NCI-H460 (cell line): ENCODE results near the gene SLC9A4. TPM values are rescaled to one million over a fixed set of nuclear protein-coding genes. Genes with fewer than 3 reads are reported as not detected.

Experiments
- DNase-seq: peaks from one replicate; pipeline ENCODE4 v3.0.0-alpha.2; 2016; ENCODE audit warnings: low read depth; ENCODE audit errors: extremely low read depth
- total RNA-seq: library from RNA; depleted of rRNA; stranded (reverse); fragments of >200 nt; shearing (Covaris generic); gene quantifications from 2 replicates; pipeline ENCODE4 v1.2.3, GENCODE V29; 2014

SLC9A4 gene
- total RNA-seq, 1 experiment from 2014 or later = not detected

DNA sequence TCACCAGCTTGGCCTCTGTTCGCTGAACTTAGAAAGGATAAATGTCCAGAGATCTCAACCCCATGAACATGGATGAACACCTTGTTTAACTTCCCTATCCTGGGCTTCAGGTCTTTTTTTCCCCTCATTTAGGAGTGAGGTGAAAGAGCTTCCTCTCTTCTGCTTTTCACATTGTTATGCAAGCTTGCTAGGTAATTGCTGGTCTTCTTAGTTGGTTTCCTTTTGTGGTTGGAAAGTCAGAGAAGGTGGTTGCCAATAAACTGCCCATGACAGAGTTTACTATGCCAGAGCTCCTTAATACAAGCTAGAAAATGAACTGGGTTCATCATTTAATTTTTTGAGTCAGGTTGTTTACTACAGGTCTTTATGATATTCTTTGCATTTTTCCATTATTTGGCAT, 16.6 kb downstream of the SLC9A4 start:
- no peak for DNase-seq

DNA sequence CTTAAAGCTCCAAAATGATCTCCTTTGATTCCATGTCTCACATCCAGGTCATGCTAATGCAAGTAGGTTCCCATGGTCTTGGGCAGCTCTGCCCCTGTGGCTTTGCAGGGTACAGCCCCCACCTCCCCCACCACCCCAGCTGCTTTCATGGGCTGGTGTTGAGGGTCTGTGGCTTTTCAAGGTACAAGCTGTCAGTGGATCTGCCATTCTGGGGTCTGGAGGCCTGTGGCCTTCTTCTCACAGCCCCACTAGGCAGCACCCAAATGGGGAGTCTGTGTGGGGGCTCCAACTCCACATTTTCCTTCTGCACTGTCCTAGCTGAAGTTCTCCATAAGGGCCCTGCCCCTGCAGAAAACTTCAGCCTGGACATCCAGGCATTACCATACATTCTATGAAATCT, 19.0 kb downstream of the SLC9A4 start:
- no peak for DNase-seq

DNA sequence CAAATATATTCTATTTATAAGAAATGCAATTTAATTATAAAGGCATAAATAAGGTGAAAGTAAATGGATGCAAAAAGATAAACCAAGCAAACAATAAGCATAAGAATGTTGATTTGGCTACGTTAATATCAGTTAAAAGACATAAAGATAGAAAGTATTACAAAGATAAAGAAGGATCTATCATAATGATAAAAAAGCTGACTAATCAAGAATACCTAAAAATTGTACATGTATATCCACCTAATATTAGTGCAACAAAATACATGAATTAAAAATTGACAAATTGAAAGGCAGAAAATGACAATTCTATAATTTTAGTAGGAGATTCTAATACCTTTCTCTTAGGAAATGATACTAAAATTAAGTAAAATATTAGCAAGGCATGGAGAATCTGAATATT, 21.5 kb downstream of the SLC9A4 start:
- no peak for DNase-seq

DNA sequence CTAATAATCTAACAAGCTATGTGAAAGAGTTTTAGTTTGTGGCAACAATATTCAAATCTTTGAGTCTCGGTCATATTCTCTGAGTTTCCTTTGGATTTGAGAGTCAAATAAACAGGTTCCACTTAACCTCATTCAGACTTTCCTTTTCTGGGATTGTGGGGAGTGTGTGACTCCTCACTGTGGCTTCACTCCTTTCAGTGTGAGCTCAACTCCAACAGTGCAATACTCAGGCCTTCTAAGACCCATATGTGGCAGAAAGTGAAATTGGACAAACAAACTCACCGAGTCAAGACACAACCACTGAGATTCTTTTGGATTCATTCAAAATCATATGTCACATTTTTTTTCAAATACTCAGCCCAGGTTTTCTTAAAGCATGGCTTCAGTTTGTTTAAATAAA, 25.4 kb downstream of the SLC9A4 start:
- no peak for DNase-seq

DNA sequence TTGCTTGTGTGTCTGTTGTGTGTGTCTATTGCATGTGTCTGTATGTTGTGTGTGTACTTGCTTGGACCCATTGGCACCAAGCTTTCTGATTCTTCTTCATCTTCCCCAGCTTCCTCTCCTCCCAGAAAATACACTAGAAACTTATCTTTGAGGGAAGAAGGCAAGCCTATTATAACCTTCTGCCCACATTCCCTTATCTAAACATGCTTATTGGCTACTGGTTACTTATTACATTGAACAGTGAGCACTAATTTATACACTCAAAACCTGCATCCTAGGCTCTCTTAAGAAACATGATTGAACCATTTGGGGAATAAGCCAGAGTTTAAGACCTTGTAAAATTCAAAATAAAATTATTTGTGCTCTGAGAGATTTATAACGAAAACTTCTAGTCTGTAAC, 26.5 kb downstream of the SLC9A4 start:
- DNase-seq = no peak

DNA sequence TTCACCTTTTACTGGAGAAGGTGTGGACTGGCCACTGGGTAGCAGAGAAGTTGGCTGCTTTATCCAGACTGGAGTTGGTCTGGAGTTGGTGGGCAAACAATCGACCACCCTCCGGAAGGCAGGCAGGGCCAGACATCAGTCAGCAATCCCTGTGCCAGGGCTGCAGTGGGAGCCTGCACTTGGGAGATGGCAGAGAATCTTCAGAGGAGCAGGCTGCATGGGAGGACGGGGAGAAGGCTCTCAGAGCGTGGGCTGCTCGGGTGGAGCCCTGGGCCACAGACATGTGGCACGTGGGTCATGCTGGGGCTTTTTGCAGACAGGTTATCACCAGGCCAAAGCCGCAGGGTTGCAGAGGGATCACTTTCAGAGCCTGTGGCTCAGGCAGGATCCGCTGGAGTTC, 29.6 kb downstream of the SLC9A4 start:
- no peak for DNase-seq

DNA sequence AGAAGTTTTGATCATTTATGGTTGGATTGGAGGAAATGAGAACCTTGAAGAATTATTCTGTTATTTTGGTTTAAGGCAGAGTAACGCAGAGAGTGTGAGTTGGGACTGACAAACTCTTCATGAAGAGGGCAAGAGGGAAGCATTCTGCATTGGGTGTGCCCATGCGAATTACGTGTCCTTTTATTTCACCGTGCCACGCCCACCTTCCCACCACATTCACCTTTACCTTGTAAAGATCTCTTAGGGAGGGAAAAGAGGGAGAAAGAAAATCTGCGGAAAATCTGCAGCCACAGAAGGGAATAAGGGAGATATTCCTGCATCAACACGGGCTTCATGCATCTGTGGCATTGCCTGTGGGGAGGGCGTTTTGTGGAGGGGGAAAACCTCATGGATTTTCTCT, 31.8 kb downstream of the SLC9A4 start:
- DNase-seq = no peak

DNA sequence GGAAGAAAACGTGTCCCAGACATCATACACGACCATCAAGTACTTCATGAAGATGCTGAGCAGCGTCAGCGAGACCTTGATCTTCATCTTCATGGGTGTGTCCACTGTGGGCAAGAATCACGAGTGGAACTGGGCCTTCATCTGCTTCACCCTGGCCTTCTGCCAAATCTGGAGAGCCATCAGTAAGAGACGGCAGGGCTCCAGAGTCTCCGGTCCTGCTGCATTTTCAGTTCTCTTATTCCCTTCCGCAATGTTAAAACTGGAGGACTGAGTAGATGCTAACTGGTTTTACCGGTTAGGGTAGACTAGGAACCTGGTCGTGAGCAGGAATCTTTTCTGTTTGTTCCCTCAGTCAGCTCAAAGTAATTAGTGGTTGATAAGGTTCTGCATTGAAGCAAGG, 32.3 kb downstream of the SLC9A4 start:
- DNase-seq = no peak

DNA sequence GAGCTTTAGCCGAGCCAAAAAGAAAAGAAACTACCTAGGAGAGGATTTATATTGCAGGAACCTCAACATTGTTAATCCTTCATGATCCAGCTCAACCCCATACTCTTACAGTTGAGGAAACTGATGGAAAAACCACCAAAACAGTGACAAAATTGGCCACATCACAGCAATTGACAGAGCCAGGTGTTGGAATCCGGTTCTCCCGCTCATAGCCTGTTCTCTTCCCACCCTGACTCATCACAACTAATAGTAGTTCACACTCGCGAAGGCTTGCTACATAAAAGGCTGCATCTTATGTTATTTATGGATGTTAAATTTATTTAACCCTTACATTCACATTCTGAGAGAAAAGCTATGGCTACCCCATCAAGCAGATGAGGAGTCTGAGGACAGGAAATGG, 33.7 kb downstream of the SLC9A4 start:
- DNase-seq = no peak

DNA sequence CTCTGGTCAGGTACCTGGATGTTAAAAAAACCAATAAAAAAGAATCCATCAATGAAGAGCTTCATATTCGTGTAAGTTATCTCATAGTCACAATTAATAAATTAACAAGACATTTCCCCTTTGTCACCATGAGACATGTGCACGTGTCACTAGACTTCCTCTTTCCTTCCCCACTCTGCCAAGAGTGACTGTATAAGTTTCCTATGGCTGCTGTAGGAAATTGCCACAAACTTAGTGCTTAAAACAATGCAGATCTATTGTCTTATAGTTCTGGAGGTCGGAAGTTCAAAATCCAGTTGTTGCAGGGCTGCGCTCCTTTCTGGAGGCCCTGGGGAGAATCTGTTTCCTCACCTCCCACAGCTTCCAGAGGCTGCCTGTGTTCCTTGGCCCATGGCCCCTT, 35.8 kb downstream of the SLC9A4 start:
- DNase-seq = no peak

DNA sequence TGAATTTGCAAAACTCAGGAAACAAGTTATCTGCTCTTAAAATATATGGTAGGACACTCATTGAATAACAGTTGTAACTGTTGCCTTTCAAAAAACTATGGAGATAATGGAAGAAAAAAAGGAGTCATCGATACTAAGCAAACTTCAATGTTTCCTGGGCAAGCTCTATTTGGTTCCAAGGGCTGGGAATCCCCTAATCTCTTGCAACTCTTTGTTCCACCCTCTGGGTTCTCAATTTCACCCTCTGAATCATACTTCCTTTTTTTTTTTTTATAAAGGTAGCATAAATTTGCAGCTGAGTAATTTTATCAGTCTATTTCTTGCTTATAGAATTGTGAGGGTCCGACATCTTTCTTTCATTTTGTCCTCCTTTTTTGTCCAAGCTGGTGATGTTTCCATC, 36.7 kb downstream of the SLC9A4 start:
- DNase-seq = no peak

DNA sequence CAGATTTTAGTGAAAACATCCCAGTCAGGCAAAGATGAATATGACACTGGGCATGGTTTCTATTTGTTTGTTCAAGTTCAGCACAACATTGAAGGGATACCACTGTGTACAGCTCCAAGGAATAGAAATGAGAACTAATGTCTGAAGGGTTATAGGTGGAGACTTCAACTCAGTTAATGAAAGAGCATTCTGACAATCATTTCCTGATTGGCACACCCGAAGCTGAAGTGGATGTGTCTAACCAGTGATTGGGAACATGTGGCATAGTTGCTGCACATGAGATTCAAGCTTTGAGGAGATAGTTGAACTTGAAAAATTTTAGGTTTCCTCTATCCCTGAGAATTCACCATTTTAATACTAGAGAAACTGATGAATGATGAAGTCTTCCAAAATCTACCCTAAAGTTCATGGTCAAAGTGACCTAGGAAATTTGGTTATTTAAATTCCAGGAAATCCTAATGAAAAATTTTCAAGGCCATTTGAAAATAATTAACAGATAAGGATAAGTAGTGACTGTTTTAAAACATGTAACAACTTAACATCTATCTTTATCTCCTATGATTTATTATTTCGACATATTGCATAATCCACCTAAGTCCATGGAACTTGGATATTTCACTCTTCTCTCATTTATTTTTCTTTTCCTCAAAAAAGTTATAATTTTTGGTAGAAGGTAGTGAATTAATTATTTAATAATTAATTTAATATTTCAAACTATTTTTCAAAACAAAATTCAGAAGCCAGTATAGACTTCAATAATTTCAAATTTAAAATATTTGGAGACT, 38.0 kb downstream of the SLC9A4 start:
- no peak for DNase-seq

DNA sequence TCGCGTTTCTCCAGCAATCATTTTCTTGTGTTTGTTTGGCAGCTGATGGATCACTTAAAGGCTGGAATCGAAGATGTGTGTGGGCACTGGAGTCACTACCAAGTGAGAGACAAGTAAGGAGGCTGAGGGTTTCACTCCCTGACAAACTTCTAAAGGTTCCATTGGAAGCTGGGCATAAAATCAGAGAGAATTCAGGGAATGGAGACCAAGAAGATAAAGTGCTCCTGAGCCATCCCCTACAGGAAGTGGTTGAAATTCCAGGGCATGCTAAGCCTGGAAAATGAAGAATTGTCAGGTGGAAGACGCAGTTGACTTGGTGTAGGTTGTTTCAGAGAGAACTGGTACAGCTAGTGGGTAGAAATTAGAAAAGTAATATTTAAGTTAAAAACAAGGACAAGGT, 39.1 kb downstream of the SLC9A4 start:
- DNase-seq = no peak

DNA sequence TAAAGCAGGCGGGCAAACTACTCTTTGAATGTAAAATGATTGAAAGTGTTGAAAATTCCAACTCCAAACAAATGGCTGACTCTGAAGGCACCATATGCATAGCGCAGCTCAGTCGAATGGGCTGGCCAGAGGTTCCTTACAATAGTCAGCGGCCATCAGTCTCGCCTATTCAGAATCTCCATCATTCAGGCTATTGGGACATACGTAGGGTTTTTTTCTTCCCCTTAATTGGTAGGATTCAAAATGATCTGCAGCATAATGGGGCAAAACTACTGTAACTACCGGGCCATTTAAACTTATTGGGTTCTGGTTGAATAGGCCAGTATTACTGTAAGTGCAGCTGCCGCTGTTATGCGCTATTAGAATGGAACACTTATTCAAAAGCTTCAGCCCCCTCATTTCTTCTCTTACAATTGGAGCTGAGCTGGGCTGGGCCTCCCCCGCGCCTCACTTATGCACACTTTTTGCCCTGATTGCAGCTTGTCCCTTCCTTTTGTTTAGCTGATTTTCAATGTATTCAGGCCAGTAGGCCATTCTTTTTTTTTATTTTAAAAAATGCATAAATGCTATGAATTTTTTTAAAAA, 40.4 kb downstream of the SLC9A4 start:
- no peak for DNase-seq

DNA sequence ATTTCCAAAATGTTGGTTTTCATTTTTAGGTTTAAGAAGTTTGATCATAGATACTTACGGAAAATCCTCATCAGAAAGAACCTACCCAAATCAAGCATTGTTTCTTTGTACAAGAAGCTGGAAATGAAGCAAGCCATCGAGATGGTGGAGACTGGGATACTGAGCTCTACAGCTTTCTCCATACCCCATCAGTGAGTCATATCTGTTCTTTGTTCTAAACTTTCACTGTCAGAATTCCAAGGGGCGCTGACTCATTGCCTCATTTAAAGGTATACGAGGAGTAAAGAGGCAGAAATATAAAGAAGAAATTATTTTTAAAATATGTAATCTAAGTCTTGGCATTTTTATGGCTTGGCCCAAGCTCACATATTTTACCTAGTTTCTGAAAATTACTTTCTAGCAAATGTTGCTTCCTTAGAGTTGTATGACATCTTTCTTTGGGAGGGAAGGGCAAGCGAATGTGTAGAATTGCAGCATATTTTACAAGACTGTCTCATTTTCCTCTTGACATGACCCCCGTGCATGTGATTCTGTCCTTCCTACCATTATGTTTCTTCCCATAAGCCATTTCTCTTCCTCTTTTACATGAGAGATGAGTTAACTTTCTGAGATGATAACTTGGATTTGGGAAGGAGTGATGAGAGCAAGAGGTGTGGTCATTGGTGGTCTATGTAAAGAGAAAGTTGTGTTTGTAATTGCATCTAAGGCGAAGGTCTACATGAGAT, 41.2 kb downstream of the SLC9A4 start:
- peak; percentile 73 for DNase-seq

DNA sequence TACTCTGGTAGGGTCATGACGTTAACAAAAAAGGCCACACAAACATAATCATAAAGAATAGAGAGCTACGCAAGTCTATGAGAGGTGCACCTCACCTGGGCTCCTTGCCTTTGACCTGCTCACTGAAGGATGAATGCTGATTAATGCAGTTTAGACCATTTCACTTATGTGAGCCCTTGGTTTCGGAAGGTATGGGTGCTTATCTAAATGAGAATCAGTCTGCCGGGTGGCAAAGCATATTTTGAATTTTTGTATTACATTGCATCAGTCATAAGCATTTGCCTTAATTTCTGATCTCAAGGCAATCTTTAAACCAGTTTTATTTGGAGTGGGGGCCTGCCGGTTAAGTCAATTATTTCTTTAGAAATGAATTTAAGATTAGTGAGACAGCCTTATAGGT, 42.8 kb downstream of the SLC9A4 start:
- no peak for DNase-seq

DNA sequence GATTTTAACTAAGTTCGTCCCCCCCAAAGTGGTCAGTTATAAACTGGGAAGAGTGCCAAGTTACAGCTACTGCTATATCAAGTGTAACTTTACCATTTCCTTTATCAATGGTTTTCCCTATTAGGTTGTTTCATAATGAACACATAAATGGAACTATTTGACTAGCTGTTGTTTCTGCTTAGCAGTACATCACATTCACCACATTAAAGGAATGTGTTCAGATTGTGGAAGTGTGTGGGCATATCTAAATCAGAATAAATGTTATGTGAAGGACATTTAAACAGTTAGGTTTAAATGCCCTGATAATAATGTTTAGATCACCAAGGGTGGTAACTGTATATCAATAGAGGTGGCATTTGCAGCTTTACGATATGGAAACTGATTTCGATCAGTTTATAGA, 45.1 kb downstream of the SLC9A4 start:
- no peak for DNase-seq

DNA sequence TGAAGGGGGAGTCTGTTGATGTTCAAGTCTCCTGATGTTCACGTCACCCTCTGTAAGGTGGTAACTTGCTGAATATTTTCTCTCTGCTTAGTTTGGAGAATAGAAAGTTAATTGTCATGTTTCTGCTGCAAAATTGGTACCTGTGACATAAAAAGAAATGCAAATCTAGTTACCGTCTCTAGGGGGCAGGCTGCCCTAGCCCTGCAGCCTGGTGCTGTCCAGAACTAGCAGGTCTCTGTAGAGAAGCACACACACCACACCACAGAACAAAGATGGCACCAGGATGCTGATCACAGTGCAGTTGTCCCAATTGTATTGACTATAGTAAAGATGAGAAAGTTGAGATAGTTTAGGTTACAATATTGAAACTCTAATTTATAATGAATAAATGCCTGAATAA, 47.0 kb downstream of the SLC9A4 start:
- DNase-seq = peak; percentile 49

DNA sequence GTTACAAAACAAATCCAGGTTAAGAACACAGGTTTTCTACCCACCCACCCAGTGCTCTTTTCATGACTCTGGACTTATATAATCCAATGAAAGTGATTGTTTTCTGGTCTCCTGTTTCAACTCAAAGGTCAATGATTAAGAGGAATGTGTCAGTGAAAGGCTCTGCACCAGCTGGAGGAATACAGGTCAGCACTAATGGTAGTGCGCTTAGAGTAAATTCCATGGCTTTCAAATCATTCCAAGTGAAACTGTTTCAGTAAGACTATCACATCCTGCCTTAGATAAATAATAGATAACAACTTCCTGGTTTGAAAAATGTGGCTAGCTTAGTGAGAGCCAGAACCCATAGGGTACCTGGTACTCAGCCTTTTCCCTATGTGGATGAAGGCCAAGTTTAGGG, 47.8 kb downstream of the SLC9A4 start:
- no peak for DNase-seq

DNA sequence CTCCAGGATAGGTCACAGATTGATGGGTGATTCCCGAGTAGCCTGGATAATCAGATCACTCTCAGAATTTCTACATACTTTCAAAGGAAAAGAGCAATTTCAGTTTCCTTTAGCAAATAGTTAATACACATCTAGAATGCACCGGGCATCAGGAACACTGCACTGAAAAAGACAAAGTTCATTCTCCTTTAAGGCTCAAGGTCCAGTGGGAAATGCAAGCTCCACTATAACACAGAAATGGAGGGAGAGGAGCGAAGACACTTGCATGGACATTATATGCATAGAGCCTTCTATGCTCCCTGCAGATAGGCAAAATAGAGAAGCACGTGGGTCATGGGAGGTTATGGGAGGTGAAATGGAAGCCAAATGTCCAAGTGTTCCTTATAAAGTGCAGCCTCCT, 49.1 kb downstream of the SLC9A4 start:
- DNase-seq = no peak

DNA sequence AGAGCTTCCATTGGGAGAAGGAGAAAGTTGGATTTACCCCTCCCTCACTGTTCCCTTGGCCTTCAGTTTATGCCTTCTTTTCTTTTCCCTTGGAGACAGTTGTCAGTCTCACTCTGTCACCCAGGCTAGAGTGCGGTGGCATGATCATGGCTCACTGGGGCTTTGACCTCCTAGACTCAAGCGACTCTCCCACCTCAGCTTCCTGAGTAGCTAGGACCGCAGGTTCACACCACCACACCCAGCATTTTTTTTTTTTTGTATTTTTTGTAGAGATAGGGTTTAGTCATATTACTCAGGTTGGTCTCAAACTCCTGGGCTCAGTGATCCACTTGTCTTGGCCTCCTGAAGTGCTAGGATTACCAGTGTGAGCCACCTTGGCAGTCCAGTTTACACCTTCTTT, 49.9 kb downstream of the SLC9A4 start:
- no peak for DNase-seq

DNA sequence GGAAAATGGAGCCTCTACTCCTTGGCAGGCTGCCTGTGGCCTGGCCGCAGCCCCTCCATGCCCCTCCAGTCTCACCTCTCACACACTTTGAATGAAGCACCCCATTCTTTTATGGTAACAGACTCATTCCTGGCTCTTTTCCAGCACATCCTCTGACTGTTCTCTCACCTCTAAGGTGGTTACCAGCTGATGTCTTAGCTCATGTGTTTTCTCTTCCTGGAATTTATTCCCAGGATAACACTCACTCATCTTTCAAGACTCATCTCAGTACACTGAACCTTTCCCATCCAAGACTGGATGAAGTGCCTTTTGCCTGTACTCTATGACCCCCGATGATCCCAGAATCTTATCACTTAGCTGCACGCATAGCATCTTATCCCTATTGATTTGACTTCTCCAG, 50.6 kb downstream of the SLC9A4 start:
- DNase-seq = no peak
